Ectodermal cell (in vitro differentiated cells): ENCODE measurements around the gene JMJD8.

ENCODE experiments used
- H3K27ac ChIP-seq: 2 replicates; pipeline ENCODE4 v1.7.0; 2013; ENCODE audit warnings: mild to moderate bottlenecking, low read depth, low read length; ENCODE audit not compliant: insufficient read depth, poor library complexity, severe bottlenecking
- H3K27me3 ChIP-seq: 2 replicates; pipeline ENCODE4 v1.7.0; 2013; ENCODE audit warnings: mild to moderate bottlenecking, low read length; ENCODE audit not compliant: insufficient read depth, control insufficient read depth, poor library complexity, severe bottlenecking
- H3K36me3 ChIP-seq: one replicate; pipeline ENCODE4 v1.7.0; 2013; ENCODE audit warnings: low read length; ENCODE audit not compliant: control insufficient read depth, insufficient read depth
- H3K4me1 ChIP-seq: one replicate; pipeline ENCODE4 v1.7.0; 2013; ENCODE audit warnings: low read length; ENCODE audit not compliant: control insufficient read depth, insufficient read depth
- H3K4me3 ChIP-seq: 2 replicates; pipeline ENCODE4 v1.7.0; 2013; ENCODE audit warnings: low read depth, low read length, control low read depth; ENCODE audit not compliant: insufficient read depth
- H3K9me3 ChIP-seq: 2 replicates; pipeline ENCODE4 v1.7.0; 2013; ENCODE audit warnings: mild to moderate bottlenecking, low read length, moderate library complexity; ENCODE audit not compliant: control insufficient read depth
- WGBS, 2 experiments: methylation state at CpG; one replicate each; pipeline ENCODE4 v1.1.7; 2013; ENCODE audit warnings: missing lambda C conversion rate in 2 of 2; 5-methylcytosine and 5-hydroxymethylcytosine counted together

JMJD8 gene

DNA sequence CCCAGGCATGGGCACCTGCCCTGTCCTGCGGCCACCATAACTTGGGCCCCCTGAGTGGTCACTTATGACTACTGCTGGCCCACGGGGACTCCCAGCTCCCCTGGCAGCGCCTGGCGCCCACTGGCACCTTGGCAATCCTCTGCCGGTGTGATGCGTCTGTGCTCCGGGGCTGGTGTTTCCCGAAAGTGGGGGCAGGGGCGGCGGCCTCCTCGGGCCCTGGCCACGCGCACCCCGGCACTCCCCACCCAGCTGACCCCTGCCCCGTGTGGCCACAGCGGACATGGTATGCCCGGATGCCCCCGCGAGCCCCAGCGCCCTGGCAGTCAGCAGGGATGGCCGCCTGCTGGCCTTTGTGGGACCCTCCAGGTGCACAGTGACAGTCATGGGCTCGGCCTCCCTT, 26.6 kb downstream of the JMJD8 start:
- Histone ChIP-seq H3K4me1 (peaks cover 6% of the 10 kb centered on the region), H3K4me3 (no peak overlapping the region), H3K9me3 (no peaks in the 10 kb centered on the region), H3K36me3 (peaks cover 4% of the 10 kb centered on the region), H3K27me3 (no peaks in the 10 kb centered on the region), H3K27ac (no peak overlapping the region)
- 94 to 95% methylated on average over 22 of the region's 22 CpGs for WGBS, 2 experiments

DNA sequence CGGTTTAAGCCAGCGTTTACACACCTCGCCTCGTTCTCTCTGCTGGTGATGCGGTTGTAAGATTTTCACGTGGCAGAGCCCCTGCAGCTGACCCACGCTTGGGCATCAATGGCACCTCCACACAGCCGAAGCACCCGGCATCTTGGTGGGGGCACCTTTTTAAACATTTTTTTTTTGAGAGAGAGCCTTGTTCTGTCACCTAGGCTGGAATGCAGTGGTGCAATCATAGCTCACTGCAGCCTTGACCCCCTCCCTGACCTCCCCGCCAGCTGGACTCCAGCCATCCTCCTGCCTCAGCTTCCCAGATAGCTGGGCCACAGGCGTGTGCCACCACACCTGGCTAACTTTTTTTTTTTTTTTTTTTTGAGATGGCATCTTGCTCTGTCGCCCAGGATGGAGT, 30.1 kb downstream of the JMJD8 start:
- Histone ChIP-seq H3K4me1 (no peaks in the 10 kb centered on the region), H3K36me3 (peaks cover 4% of the 10 kb centered on the region), H3K4me3 (no peak overlapping the region), H3K9me3 (no peaks in the 10 kb centered on the region), H3K27ac (no peak overlapping the region), H3K27me3 (no peaks in the 10 kb centered on the region)
- WGBS, 2 experiments = 92 to 96% methylated on average over 12 of the region's 12 CpGs

DNA sequence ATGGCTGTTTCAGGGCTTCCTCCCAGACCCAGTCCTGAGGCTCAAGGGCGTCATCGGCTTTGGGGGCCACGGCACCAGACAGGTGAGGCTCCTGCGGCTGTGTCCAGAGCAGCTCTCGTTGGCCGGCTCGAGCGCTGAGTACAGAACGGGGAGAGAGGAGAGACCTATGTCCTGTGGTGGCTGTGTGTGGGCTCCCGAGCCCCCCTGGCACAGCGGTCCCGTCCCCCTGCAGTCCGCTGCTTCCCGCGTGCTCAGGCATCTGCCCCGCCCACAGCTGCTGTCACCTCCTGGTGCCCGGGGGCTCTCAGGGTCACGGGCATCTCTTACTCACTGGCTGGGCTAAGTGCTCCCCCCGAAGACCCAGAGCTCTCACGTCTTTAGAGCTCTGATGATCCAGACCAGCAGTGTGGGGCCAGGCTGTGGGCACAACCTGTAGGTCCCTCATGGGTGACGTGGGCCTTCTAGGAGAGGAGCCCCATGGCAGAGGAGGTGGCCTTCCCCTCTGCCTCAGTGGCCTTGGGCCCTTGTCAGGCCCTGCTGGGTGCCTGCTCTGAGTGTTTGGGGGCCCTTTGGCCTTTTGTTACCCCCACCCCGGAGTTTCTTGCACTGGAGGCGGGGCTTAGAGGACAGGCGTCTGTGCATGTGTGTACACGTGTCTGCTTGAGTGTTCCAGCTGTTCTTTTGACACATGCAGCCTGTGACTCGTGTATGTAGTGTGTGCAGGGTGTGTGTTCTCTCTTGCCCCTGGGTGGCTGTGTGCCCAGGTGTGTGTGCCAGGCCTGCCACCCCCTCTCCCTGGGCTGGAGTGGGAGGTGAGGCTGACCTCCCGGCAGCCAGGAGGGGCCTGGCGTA, 31.5 kb downstream of the JMJD8 start:
- no peaks in the 10 kb centered on the region for H3K27me3 ChIP-seq
- no peaks in the 10 kb centered on the region for H3K9me3 ChIP-seq
- no peak overlapping the region for H3K4me3 ChIP-seq
- peaks cover 4% of the 10 kb centered on the region for H3K36me3 ChIP-seq
- no peak overlapping the region for H3K27ac ChIP-seq
- H3K4me1 ChIP-seq = no peaks in the 10 kb centered on the region
- WGBS, 2 experiments = 93 to 95% methylated on average over 28 of the region's 28 CpGs

DNA sequence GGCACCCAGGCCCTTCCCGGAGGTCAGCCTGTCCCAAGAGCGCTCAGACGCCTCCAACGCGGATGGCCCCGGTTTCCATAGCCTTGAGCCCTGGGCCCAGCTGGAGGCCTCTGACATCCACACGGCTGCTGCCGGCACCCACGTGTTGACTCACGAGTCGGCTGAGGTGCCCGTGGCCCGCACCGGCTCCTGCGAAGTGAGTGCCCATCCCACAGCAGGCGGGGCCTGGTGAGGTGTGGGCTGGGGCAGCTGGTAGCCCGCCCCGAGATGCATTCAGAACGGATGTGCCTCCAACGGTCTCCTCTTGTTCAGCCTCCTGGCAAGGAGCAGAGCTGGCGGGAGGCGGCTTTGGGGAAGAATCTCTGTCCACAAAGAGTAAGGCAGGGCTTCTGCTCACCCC, 32.3 kb downstream of the JMJD8 start:
- no peak overlapping the region for H3K27ac ChIP-seq
- WGBS, 2 experiments = 95% methylated on average over 22 of the region's 22 CpGs

DNA sequence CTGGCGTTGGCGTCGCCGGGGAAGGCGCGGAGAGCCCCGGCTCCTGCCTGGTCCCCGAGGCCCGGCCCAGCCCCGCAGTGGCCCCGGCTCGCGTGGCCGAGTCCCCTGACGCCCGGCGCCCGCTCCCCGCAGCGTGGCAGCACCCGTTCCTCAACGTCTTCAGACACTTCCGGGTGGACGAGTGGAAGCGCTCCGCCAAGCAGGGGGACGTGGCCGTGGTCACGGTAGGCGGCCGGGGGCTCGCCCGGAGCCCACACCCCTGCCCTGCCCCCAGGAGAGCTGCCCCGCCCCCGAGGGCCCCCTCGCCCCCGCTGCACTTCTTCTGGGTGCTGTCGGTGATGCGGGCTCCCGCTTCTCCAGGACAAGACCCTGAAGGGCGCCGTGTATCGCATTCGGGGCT, 34.5 kb downstream of the JMJD8 start:
- Histone ChIP-seq H3K4me3 (peak overlapping the region; percentile 70), H3K9me3 (no peaks in the 10 kb centered on the region), H3K27me3 (no peaks in the 10 kb centered on the region), H3K4me1 (no peaks in the 10 kb centered on the region), H3K27ac (no peak overlapping the region), H3K36me3 (peaks cover under 1% of the 10 kb centered on the region)
- 10 to 11% methylated on average over 44 of the region's 44 CpGs for WGBS, 2 experiments

More for the DNA sequence above, 32.3 kb downstream of the JMJD8 start:
- Histone ChIP-seq H3K27me3 (no peaks in the 10 kb centered on the region), H3K4me1 (no peaks in the 10 kb centered on the region), H3K9me3 (no peaks in the 10 kb centered on the region), H3K4me3 (no peak overlapping the region), H3K36me3 (peaks cover 4% of the 10 kb centered on the region)

DNA sequence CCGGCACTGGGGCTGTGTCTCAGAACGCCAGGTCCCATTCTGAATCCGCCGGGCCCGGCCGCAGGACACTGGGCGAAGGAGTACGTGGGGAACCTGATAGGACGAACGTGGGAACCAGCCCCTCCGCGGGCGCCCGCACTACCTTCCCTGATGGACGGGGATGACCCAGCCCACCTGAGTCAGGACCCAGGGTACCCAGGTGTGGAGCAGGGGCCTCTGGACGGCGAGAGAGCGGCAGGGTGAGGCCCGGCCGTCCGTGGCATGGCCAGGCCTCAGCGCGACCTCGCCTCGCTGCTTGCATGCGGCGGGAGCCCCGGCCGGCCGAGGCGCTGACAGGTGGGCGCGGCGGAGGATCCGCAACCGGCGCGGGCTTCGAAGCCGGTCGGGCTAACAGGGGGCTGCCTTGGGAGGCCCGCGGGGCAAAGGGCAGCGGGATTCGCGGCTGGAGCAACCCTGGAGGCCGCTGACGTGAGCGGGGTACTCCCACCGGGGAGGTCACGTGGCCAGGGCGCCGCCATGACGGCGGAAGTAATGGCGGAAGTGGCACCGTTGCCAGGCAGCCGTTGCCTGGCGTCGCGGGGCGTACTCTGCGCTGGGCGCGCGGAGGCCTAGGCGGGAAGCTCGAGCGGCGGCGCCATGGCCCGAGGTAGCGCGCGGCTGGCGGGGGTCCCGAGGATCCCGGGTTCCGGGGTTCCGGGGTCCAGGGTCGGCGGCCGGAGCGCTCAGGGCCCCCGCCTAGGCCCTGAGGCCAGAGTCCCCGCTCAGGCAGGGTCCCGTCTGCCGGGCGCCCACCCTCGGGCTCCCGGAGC, 35.1 kb downstream of the JMJD8 start, which contains the start of gene WDR90:
Gene WDR90 (plus strand): TSS at position 585 of the 809 bp plus-strand sequence. CDS start 52 bp downstream, at position 637.
- Histone ChIP-seq H3K4me1 (no peaks in the 10 kb centered on the region), H3K9me3 (no peaks in the 10 kb centered on the region), H3K4me3 (peak within 1 kb of the TSS; percentile 70), H3K36me3 (no peaks in the 10 kb centered on the region), H3K27me3 (peaks cover 3% of the 10 kb centered on the region), H3K27ac (no peak within 1 kb of the TSS)
- 2 to 3% methylated on average over 91 of the region's 91 CpGs for WGBS, 2 experiments

DNA sequence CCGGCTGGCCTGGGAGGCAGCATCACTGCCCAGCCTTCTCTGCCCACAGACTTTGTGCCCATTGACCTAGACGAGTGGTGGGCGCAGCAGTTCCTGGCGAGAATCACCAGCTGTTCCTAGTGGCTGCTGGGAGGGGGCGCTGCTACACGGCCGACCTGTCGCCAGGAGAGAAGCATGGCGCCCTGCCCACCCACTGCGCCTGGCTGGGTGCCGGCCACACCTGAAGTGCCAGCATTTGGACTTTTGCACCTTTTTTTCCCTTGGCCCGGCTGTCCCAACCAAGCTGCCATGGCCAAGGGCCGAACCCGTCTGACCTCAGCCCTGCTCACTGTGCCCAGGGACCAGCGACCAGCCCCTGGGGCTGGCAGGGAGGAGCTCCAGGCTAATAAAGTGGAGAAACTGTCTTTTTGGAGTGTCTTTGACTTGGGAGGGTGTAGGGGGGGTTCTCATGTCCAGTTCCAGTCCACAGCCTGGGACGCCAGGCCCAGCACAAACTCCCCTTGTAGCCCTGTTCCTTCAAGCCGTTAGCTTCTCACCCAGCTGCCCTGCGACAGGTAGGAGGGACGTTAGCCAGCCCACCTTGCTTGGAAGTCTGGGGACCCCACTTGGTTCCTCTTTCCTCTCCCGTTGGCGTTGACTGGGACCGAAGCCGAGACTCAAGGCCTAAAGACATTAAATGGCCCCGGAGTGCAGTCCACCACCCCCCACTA, 35.9 kb downstream of the JMJD8 start:
- Histone ChIP-seq H3K27me3 (peaks cover 11% of the 10 kb centered on the region), H3K4me1 (no peaks in the 10 kb centered on the region), H3K4me3 (peak overlapping the region; percentile 70), H3K27ac (no peak overlapping the region), H3K36me3 (no peaks in the 10 kb centered on the region), H3K9me3 (no peaks in the 10 kb centered on the region)
- WGBS, 2 experiments = 55 to 60% methylated on average over 24 of the region's 24 CpGs

DNA sequence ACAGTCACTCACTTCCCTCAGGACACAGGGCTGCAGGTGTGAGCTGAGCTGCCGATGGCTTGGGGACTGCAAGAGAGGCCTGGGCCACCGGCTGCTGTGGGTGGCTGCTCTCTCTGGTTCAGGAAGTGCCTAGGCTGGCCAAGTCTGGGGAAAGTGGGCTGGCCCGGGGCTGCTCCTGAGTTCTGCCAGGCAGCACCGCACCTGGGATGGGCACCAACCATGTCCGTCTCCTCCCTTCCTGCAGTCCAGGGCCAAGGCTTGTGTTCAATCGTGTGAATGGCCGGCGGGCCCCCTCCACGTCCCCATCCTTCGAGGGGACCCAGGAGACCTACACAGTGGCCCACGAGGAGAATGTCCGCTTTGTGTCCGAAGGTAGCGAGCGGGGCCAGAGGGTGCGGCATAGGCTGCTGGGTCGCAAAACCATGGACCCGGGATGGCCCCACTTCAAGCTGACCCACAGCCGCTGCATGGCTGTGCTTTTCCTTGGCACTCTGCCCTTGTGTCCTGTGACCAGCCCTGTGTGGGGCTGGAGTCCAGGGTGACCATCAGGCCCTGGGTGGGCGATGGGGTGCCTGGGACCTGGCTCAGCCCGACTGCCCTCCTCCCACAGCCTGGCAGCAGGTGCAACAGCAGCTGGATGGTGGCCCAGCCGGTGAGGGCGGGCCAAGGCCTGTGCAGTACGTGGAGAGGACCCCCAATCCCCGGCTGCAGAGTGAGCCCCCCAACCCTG, 36.8 kb downstream of the JMJD8 start:
- 94 to 96% methylated on average over 25 of the region's 25 CpGs for WGBS, 2 experiments

DNA sequence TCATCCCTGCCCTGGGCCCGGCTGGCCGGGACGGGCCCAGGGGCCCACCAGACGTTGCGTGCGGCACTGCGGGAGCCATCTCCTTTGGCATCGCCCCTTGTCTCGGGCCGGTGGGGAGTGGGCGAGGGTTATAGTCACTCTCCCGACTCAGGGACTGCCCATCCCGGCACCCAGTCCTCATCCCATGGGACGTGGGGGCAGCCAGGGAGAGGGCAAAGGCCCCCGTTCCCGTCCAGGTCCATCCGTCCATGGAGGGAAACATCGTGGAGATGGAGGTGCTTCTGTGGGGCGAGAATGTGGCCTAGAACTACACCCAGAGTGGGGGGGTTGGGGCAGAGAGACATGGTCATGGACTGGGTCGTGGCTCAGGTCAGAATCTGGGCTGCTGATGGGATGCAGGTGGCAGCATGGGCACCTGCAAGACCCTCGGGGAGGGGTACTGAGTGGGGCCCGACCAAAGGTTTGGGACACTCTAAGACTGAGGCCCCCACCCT, 37.4 kb downstream of the JMJD8 start:
- Histone ChIP-seq H3K36me3 (no peaks in the 10 kb centered on the region), H3K4me1 (no peaks in the 10 kb centered on the region), H3K9me3 (no peaks in the 10 kb centered on the region), H3K27ac (no peak overlapping the region), H3K4me3 (no peak overlapping the region), H3K27me3 (peaks cover 26% of the 10 kb centered on the region)
- WGBS, 2 experiments = 94 to 95% methylated on average over 22 of the region's 22 CpGs

More for the DNA sequence above, 36.8 kb downstream of the JMJD8 start:
- H3K9me3 ChIP-seq = no peaks in the 10 kb centered on the region
- no peak overlapping the region for H3K27ac ChIP-seq
- no peaks in the 10 kb centered on the region for H3K4me1 ChIP-seq
- no peak overlapping the region for H3K4me3 ChIP-seq
- peaks cover 19% of the 10 kb centered on the region for H3K27me3 ChIP-seq
- no peaks in the 10 kb centered on the region for H3K36me3 ChIP-seq
